ENCODE results near the gene PELI2. TPM values are rescaled to one million over a fixed set of nuclear protein-coding genes. Genes with fewer than 3 reads are reported as not detected.

The PELI2 gene
- total and polyA plus RNA-seq, 8 donors, result 10.3 to 15.0 (median 11.6) TPM

DNA sequence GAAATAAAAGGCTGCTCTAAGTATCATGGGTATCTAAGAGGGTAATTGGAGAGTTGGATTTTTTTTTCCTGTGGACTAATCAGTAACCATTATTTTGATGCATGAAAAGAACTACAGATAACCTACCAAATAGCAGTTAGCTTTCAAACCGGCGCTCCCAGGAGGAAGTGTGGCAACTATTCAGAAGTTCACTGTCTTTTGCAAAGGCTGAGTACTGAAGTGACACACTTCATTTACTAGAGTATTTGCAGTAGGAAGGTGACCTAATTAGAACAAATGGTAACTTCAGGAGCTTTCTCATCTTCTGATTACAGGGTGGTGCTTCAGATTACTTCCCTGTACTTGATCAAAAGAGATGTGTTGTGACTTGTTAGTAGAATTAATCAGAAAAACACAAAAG is 87.7 kb downstream of the PELI2 start:
- Histone ChIP-seq H3K36me3 (no peaks in the 10 kb centered on the region), H3K27me3 (no peaks in the 10 kb centered on the region), H3K27ac (peak overlapping the region in 1 of 2 donors; percentile 1), H3K9me3 (no peaks in the 10 kb centered on the region), H3K4me3 (no peak overlapping the region), H3K4me1 (peaks cover 7 to 34% of the 10 kb centered on the region in 2 donors)
- no peak for DNase-seq
- peak; percentile 81 for ATAC-seq
- TF ChIP-seq, protein P1, sequence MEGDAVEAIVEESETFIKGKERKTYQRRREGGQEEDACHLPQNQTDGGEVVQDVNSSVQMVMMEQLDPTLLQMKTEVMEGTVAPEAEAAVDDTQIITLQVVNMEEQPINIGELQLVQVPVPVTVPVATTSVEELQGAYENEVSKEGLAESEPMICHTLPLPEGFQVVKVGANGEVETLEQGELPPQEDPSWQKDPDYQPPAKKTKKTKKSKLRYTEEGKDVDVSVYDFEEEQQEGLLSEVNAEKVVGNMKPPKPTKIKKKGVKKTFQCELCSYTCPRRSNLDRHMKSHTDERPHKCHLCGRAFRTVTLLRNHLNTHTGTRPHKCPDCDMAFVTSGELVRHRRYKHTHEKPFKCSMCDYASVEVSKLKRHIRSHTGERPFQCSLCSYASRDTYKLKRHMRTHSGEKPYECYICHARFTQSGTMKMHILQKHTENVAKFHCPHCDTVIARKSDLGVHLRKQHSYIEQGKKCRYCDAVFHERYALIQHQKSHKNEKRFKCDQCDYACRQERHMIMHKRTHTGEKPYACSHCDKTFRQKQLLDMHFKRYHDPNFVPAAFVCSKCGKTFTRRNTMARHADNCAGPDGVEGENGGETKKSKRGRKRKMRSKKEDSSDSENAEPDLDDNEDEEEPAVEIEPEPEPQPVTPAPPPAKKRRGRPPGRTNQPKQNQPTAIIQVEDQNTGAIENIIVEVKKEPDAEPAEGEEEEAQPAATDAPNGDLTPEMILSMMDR (IDR thresholded peaks at IDR 0.05), result no peak
- intact Hi-C loops (cut with DNase I), result no loop called here

DNA sequence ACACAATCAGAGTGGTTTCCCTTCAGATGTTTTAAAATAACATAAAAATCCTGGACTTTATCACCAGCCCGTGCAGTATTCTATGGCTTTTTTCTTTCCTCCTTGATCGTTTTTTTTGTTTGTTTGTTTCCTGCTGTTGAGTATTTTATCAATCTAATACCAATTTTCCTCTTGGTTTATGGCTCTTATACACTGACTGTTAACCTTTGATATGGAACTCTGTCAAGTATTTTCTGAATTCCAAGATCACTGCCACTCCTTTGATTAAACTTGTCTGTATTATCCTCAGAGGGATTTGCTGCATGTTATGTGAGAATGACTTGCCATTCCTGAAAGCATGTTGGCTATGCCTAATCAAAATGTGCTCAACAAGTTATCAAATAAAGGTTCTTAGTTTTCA is 88.4 kb downstream of the PELI2 start:
- ATAC-seq, result no peak
- intact Hi-C loops (cut with DNase I), result no loop called here
- Histone ChIP-seq H3K27ac (no peak overlapping the region), H3K27me3 (no peaks in the 10 kb centered on the region), H3K4me3 (no peak overlapping the region), H3K9me3 (no peaks in the 10 kb centered on the region), H3K4me1 (peaks cover 7 to 34% of the 10 kb centered on the region in 2 donors), H3K36me3 (no peaks in the 10 kb centered on the region)
- TF ChIP-seq, protein P1 (IDR thresholded peaks at IDR 0.05), result no peak
- no peak for DNase-seq

DNA sequence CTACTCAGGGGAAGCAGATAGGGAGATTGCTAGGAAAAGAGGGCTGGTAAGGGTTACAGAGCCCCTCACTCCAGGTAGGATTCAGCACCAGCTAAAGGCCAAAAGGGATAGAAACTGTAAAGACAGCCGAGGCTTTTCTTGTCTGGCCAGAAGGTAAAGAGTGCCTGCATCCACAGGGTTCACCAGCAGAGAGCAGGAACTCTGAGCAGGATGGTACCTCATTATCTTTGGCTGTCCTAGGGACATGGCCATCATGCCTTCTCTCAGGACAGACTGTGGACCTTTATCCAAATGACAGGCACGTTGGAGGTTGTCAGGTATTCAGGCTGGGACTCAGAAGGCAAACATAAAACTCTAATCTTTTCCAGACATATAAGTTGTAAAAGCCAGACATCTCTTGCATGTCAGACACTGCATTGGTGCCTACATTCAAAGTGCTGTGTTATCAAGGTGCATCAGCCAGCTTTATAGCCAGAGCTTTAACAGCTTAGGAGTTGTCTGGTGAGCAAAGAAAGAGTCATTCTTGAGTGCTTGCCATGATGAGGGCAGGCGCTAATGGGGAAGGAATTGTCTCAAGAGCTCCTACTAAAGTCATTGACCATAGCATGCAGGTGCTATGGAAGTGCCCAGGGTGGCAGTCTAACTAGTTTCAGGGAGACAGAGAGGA is 89.5 kb downstream of the PELI2 start:
- no peaks in the 10 kb centered on the region for H3K27me3 ChIP-seq
- intact Hi-C loops (cut with DNase I), result no loop called here
- H3K27ac ChIP-seq, result no peak overlapping the region
- H3K4me3 ChIP-seq, result no peak overlapping the region
- DNase-seq (no peak), ATAC-seq (peak; percentile 68)
- no peaks in the 10 kb centered on the region for H3K9me3 ChIP-seq
- H3K4me1 ChIP-seq, result peaks cover 7 to 34% of the 10 kb centered on the region in 2 donors
- TF ChIP-seq, protein P1 (IDR thresholded peaks at IDR 0.05), result no peak
- no peaks in the 10 kb centered on the region for H3K36me3 ChIP-seq

DNA sequence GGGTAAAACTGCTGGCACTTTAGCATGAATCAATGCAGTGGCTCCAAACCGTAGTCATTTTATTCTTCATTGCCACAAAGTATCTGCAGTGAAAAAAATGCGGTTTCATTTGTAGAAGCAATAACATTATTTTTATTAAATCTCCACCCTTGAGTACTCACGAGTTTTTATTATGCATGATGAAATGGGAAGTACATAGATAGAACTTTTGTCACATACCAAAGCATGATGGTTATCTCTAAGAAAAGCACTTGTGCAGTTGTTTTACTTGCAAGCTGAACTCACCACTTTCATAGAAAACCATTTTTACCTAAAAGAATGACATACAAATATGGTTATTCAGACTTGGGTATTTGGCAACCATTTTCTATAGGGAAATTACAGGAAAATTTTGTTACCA is 90.3 kb downstream of the PELI2 start:
- ATAC-seq (no peak), DNase-seq (no peak)
- Histone ChIP-seq H3K4me1 (peaks cover 7 to 34% of the 10 kb centered on the region in 2 donors), H3K4me3 (no peak overlapping the region), H3K36me3 (no peaks in the 10 kb centered on the region), H3K27ac (no peak overlapping the region), H3K9me3 (no peaks in the 10 kb centered on the region), H3K27me3 (no peaks in the 10 kb centered on the region)
- intact Hi-C loops (cut with DNase I), result no loop called here
- TF ChIP-seq, protein P1 (IDR thresholded peaks at IDR 0.05), result no peak

DNA sequence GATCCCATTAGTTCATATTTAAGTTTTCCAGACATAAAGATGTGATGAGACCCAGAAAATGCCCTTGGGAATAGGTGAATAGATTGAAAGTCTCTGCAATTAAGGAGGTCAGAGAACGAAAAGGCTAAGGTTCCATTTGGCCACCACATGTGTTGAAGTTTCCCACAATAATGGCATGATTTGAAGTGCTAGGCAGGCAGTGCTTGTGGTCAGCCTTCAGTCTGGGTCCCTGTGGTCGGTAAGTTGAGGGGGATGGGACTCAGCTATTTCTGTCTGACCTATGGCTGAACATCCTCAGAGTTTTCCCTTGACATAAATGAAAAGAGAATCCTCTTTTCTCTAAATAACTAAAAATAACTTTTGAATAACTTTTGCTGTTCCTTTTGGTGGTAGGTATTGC is 92.4 kb downstream of the PELI2 start:
- Histone ChIP-seq H3K4me3 (no peak overlapping the region), H3K36me3 (no peaks in the 10 kb centered on the region), H3K9me3 (no peaks in the 10 kb centered on the region), H3K4me1 (peaks cover 6 to 28% of the 10 kb centered on the region in 2 donors), H3K27me3 (no peaks in the 10 kb centered on the region), H3K27ac (no peak overlapping the region)
- DNase-seq (no peak), ATAC-seq (no peak)
- TF ChIP-seq, protein P1 (IDR thresholded peaks at IDR 0.05), result no peak
- intact Hi-C loops (cut with DNase I), result no loop called here
